H7 (cell line): ENCODE measurements around the gene HPDL. TPM values are rescaled to one million over a fixed set of nuclear protein-coding genes. Genes with fewer than 3 reads are reported as not detected.
A peak's percentile ranks its signal among the peaks of the same experiment; 100 is the strongest.
"Not testable (repeated sequence)": the region's sequence is repeated elsewhere in the genome, so short reads cannot be mapped to it uniquely, and the experiment has no call there.

Source experiments
- DNase-seq: peaks from one replicate; pipeline ENCODE4 v3.0.0; 2012
- H3K27me3 ChIP-seq: 2 replicates; pipeline ENCODE4 v1.6.0; 2011; ENCODE audit warnings: mild to moderate bottlenecking, low read length; ENCODE audit not compliant: control insufficient read depth, insufficient read depth
- H3K36me3 ChIP-seq: replicated peaks from 2 replicates; pipeline ENCODE4 v1.5.1; 2011; ENCODE audit warnings: low read length; ENCODE audit not compliant: control insufficient read depth, insufficient read depth
- H3K4me3 ChIP-seq: 2 replicates; pipeline ENCODE4 v1.5.1; 2011; ENCODE audit warnings: low read depth, mild to moderate bottlenecking, control low read depth, low read length, moderate library complexity; ENCODE audit not compliant: insufficient read depth
- total RNA-seq: library from RNA; depleted of rRNA; stranded (reverse); fragments of >200 nt; shearing (Covaris generic); gene quantifications from 2 replicates; pipeline ENCODE4 v1.2.3, GENCODE V29; 2014; rRNA removed

Gene HPDL
- 87.5 and 134 TPM in 2 replicates for total RNA-seq

- peaks cover 4% of the 10 kb centered on the region for H3K36me3 ChIP-seq
- peak within 1 kb of the TSS; percentile 92 for H3K4me3 ChIP-seq
- H3K27me3 ChIP-seq, result no peaks in the 10 kb centered on the region
- peak; percentile 95 for DNase-seq
Measured at GRCh38 chr1:45326627-45327623, at the start of gene HPDL. TSS of gene HPDL (plus strand) at chr1:45326895. CDS start at chr1:45327149, 254 bp downstream.

DNA sequence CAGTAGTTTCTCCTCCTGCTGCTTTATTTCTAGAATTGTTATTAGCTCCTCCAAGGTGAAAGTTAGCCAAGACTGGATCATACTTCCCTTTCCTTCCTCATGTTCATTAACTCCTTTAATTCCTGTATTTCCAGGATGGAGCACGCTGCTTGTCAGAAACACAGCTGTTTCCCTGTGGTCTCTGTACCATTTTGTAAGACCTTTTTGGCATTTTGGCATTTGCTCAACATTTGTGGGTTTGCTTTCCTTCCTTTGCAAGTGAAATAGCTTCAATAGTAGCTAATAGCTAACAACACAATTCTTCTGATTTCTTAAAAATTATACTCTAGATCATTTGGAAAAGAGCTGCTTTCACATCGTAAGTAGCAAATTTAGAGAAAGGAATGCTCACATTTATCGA, 44.3 kb upstream of the HPDL start:
- Histone ChIP-seq H3K36me3 (no peaks in the 10 kb centered on the region), H3K4me3 (no peak overlapping the region), H3K27me3 (no peaks in the 10 kb centered on the region)
- no peak for DNase-seq

DNA sequence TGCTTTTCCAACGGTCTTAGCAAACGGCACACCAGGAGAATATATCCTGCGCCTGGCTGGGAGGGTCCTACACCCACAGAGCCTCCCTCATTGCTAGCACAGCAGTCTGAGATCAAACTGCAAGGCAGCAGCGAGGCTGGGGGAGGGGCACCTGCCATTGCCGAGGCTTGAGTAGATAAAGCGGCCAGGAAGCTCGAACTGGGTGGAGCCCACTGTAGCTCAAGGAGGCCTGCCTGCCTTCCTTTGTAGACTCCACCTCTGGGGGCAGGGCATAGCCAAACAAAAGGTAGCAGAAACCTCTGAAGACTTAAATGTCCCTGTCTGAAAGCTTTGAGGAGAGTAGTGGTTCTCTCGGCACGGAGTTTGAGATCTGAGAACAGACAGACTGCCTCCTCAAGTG, 41.8 kb upstream of the HPDL start:
- not testable (repeated sequence) for H3K36me3 ChIP-seq, H3K4me3 ChIP-seq, DNase-seq, H3K27me3 ChIP-seq

DNA sequence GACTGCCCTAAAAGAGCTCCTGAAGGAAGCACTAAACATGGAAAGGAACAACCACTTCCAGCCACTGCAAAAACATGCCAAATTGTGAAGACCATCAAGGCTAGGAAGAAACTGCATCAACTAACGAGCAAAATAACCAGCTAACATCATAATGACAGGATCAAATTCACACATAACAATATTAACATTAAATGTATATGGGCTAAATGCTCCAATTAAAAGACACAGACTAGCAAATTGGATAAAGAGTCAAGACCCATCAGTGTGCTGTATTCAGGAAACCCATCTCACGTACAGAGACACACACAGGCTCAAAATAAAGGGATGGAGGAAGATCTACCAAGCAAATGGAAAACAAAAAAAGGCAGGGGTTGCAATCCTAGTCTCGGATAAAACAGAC, 40.2 kb upstream of the HPDL start:
- H3K36me3 ChIP-seq, DNase-seq, H3K27me3 ChIP-seq, H3K4me3 ChIP-seq: not testable (repeated sequence)

GRCh38 chr1:45291002-45291401, 35.7 kb upstream of the HPDL start:
- DNase-seq, H3K27me3 ChIP-seq, H3K36me3 ChIP-seq, H3K4me3 ChIP-seq: not testable (repeated sequence)

DNA sequence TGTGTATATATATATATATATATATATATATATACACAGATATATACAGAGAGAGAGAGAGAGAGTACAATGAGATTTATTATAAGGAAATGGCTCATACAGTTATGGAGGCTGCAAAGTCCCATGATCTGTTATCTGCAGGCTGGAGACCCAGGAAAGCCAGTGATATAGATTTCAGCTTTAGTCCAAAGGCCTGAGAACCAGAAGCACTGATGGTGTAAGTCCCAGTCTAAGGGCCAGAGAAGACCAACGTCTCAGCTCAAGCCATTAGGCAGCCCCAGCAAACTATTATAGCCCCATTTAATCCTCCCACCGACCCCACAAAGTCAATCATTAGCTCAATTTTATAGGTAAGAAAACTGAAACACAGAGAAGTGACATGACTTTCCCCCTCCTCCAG, 35.0 kb upstream of the HPDL start:
- no peak overlapping the region for H3K4me3 ChIP-seq
- DNase-seq, result no peak
- H3K27me3 ChIP-seq, result no peaks in the 10 kb centered on the region
- H3K36me3 ChIP-seq, result no peaks in the 10 kb centered on the region

DNA sequence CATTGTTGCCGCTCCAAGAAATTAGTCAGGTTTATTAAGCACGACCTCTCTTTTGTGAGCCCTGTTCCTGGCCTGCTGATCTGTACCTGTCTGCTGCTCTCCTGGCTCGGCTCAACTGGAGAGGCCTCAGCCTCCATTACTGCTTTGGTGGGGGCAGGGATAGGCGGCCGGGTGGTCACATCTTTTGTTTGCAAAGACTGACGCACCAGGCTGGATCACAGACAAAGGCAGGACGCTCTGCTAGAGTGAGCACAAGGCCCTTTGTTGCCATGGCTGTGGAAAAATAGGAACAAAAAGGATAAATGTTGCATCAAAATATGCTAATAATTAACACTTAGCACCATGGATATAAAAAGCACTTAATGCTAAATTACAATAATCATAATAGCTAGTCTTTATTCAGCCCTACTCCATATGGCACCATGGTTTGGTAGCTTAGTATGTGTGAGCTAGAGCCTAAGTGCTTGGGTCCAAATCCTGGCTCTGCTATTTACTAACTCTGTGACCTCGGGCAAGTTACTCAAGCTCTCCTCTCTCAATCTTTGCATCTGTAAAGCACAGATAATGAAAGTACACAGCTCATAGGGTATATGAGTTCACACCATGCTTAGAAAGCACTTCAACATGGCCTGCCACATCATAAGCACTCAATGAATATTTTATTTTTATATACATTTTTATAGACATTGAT, 28.9 kb upstream of the HPDL start:
- Histone ChIP-seq H3K27me3 (no peaks in the 10 kb centered on the region), H3K4me3 (no peak overlapping the region), H3K36me3 (no peaks in the 10 kb centered on the region)
- no peak for DNase-seq

DNA sequence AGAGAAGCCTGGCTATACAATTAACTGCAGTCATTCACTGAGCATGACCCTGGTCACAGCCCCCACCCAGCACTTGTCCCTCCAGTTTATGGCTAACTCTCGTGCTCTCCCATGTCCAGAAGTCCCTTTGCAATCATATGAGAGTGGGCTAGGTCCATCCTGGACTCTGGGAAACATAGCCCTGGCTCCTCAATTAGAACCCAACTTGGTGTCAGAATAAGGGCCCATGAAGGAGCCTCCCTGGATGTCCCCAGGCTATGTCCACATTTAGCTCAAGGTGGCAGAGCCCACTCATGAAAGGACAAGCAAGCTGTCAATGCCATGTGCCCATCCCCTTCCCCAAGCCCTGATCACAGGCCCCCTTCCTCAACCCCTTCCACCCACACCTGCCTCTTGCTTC, 27.4 kb upstream of the HPDL start:
- H3K27me3 ChIP-seq, result no peaks in the 10 kb centered on the region
- no peak for DNase-seq

GRCh38 chr1:45299981-45300668, 26.6 kb upstream of the HPDL start:
- H3K27me3 ChIP-seq, result no peaks in the 10 kb centered on the region
- H3K4me3 ChIP-seq, result no peak overlapping the region
- peak; percentile 73 for DNase-seq
- H3K36me3 ChIP-seq, result no peaks in the 10 kb centered on the region

More for the DNA sequence above, 27.4 kb upstream of the HPDL start:
- H3K4me3 ChIP-seq, result no peak overlapping the region
- no peaks in the 10 kb centered on the region for H3K36me3 ChIP-seq

DNA sequence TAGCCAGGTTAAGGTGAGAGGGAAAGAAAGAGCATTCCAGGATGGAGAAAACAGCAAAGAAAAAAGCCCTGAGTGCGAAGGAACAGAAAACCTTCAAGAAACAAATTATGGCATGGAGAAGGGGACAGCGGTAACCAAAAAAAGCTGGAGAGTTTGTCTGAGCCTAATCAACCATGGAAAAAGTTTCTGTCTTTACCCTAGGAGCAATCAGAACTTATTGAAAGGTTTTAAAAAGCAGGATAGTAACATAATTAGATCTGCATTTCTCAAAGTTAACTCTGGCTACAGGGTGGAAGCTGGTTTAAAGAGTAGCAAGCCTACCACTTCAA, 26.1 kb upstream of the HPDL start:
- no peak overlapping the region for H3K4me3 ChIP-seq
- H3K36me3 ChIP-seq, result no peaks in the 10 kb centered on the region
- DNase-seq, result no peak
- H3K27me3 ChIP-seq, result no peaks in the 10 kb centered on the region

DNA sequence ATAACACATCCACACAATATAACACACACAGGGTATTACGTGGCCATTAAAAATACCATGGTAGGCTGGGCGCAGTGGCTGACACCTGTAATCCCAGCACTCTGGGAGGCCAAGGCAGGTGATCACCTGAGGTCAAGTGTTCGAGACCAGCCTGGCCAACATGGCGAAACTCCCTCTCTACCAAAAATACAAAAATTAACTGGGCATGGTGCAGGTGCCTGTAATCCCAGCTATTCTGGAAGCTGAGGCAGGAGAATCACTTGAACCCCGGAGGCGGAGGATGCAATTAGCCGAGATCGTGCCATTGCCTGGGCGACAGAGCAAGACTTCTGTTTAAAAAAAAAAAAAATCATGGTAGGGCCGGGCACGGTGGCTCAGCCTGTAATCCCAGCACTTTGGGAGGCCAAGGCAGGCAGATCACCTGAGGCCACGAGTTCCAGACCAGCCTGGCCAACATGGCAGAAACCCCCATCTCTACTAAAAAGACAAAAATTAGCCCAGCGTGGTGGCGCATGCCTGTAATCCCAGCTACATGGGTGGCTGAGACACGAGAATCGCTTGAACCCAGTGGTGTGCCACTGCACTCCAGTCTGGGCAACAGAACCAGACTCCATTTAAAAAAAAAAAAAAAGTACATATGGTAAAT, 24.1 kb upstream of the HPDL start:
- no peak for DNase-seq
- Histone ChIP-seq H3K27me3 (no peaks in the 10 kb centered on the region), H3K36me3 (no peaks in the 10 kb centered on the region), H3K4me3 (peak overlapping the region; percentile 59)

DNA sequence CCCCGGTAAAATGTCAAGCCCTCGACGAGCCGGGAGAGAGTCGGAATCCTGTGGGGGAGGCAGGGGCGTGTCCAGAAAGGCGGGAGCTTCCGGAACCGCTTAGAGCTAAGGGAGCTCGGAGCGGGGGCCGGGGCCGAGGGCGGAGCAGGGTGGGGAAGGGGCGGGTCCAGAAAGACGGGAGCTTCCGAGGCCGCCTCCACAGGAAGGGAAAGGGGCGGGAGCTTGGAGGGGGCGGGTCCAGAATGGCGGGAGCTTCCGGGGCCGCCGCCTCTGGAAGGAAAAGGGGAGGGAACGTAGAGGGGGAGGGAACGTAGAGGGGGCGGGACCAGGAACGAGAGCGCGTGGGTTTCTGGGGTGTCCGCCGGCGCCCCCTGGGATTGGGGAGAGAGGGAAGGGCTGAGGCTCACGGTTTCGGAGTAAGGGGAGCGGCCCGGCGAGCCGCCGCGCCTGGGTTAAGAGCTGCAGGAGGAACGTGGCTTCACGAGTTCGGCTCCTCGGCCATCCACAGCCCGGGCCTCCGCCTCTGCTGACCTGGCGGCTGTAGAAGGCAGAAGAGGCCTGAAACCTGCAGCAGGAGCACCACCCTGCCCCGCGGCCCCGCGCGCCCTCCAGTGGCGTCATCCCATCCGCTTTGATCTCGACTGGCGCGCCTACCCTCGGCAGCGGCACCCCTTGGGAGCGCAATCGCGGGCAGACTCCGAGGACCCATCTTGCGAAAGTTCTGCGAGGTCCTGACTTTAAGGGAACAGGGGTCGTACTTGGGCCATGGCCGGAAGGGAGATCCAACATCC, 23.0 kb upstream of the HPDL start:
- no peaks in the 10 kb centered on the region for H3K36me3 ChIP-seq

DNA sequence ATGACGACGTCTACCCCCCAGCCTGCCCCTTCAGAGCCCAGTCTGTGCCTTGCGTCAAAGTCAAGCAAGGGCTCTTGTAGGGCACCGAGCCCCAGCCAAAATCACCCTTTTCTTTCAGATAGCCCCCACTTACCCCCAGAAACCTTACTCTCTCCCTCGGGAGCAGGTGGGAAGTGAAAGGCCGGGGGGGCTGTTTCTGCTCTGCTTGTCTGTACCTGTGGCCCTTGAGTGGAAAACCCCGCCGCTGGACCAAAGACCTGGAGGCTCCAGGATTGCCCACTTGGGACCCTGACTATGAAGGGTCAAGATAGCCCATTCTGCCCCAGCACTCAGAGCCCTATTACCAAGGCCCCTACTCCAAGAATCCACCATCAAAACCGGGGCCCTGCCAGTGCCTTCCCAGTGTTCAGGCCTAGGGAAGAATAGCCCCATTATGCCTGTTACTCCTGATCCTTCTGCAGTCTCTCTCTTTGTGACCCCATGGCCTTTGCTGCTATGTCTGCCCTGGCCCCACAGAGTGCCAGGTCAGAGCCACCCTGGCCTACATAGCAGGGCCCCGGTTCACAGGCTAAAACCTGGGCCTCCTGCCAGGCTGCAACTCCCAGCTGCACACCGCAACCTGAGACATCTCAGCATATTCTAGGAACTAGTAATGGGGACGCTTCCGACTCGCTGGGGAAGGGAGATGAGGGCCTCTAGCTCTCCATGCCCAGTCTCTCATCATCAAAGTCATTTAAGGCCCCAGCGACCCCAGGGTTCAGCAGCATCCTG, 22.2 kb upstream of the HPDL start:
- no peaks in the 10 kb centered on the region for H3K36me3 ChIP-seq
- no peaks in the 10 kb centered on the region for H3K27me3 ChIP-seq
- peak overlapping the region; percentile 93 for H3K4me3 ChIP-seq
- DNase-seq, result no peak

More for the DNA sequence above, 23.0 kb upstream of the HPDL start:
- peak overlapping the region; percentile 93 for H3K4me3 ChIP-seq
- no peaks in the 10 kb centered on the region for H3K27me3 ChIP-seq
- DNase-seq, result peak; percentile 99
